PC-3 (cell line): ENCODE measurements around the gene EXD1.

Source experiments
- EZH2 ChIP-seq: fragments of 300-600 bp; sonication (generic); IDR thresholded peaks from one replicate; pipeline ENCODE4 v1.6.1; 2017; ENCODE audit warnings: antibody characterized with exemption, mild to moderate bottlenecking, low read length; ENCODE audit not compliant: unreplicated experiment
- TF ChIP-seq, protein P1 (sequence below): fragments of 300-600 bp; sonication (generic); conservative IDR thresholded peaks from 2 replicates; pipeline ENCODE4 v1.5.1; 2017; ENCODE audit warnings: antibody characterized with exemption, low read depth, mild to moderate bottlenecking, low read length

DNA sequence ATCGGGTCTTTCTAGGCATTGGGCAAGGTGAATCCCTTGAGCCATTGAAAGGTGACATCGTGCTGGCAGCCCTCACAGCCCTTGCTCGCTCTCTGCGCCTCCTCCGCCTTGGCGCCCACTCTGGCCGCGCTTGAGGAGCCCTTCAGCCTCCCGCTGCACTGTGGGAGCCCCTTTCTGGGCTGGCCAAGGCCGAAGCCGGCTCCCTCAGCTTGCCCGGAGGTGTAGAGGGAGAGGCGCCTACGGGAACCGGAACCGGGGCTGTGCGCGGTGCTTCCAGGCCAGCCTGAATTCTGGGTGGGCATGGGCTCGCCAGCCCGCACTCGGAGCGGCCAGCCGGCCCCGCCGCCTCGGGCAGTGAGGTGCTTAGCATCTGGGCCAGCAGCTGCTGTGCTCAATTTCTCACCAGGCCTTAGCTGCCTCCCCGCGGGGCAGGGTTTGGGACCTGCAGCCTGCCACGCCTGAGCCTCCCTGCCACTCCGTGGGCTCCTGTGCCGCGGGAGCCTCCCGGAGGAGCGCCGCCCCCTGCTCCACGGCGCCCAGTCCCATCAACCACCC, 79.0 kb downstream of the EXD1 start:
- TF ChIP-seq, protein P1, sequence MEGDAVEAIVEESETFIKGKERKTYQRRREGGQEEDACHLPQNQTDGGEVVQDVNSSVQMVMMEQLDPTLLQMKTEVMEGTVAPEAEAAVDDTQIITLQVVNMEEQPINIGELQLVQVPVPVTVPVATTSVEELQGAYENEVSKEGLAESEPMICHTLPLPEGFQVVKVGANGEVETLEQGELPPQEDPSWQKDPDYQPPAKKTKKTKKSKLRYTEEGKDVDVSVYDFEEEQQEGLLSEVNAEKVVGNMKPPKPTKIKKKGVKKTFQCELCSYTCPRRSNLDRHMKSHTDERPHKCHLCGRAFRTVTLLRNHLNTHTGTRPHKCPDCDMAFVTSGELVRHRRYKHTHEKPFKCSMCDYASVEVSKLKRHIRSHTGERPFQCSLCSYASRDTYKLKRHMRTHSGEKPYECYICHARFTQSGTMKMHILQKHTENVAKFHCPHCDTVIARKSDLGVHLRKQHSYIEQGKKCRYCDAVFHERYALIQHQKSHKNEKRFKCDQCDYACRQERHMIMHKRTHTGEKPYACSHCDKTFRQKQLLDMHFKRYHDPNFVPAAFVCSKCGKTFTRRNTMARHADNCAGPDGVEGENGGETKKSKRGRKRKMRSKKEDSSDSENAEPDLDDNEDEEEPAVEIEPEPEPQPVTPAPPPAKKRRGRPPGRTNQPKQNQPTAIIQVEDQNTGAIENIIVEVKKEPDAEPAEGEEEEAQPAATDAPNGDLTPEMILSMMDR: no peak
- no peak for TF ChIP-seq EZH2
